ENCODE results near the gene RGS6. TPM values are rescaled to one million over a fixed set of nuclear protein-coding genes. Genes with fewer than 3 reads are reported as not detected.
"Not testable (repeated sequence)": the region's sequence is repeated elsewhere in the genome, so short reads cannot be mapped to it uniquely, and the experiment has no call there.

Gene RGS6
- 1.1 TPM for total RNA-seq

- peak; percentile 40 for DNase-seq (ENCODE audit: low spot score)
These were observed at the start of gene RGS6 for GRCh38 chr14:71932229-71932981. Gene RGS6, plus strand, starts transcription at chr14:71932429.

GRCh38 chr14:71883094-71883493 lies 49.1 kb upstream of the RGS6 start:
- DNase-seq (ENCODE audit: low spot score), result no peak

- DNase-seq (ENCODE audit: low spot score), result no peak
These were observed 46.9 kb upstream of the RGS6 start for GRCh38 chr14:71885301-71885700.

- not testable (repeated sequence) for DNase-seq (ENCODE audit: low spot score)
These were observed 44.4 kb upstream of the RGS6 start for GRCh38 chr14:71887802-71888201.

- no peak for DNase-seq (ENCODE audit: low spot score)
These were observed 41.7 kb upstream of the RGS6 start for GRCh38 chr14:71890541-71890940.

GRCh38 chr14:71891185-71891584 lies 41.0 kb upstream of the RGS6 start:
- no peak for DNase-seq (ENCODE audit: low spot score)

GRCh38 chr14:71891970-71892369 lies 40.3 kb upstream of the RGS6 start:
- DNase-seq (ENCODE audit: low spot score), result no peak

- DNase-seq (ENCODE audit: low spot score), result no peak
These were observed 27.2 kb upstream of the RGS6 start for GRCh38 chr14:71905031-71905430.

GRCh38 chr14:71905860-71906259 lies 26.4 kb upstream of the RGS6 start:
- no peak for DNase-seq (ENCODE audit: low spot score)

GRCh38 chr14:71907793-71908515 lies 24.3 kb upstream of the RGS6 start:
- DNase-seq (ENCODE audit: low spot score), result no peak

GRCh38 chr14:71911669-71912068 lies 20.6 kb upstream of the RGS6 start:
- no peak for DNase-seq (ENCODE audit: low spot score)

- DNase-seq (ENCODE audit: low spot score), result no peak
These were observed 18.9 kb upstream of the RGS6 start for GRCh38 chr14:71913342-71913741.

GRCh38 chr14:71918955-71919354 lies 13.3 kb upstream of the RGS6 start:
- DNase-seq (ENCODE audit: low spot score), result no peak

GRCh38 chr14:71923513-71923912 lies 8.7 kb upstream of the RGS6 start:
- no peak for DNase-seq (ENCODE audit: low spot score)

GRCh38 chr14:71931492-71932228 lies 569 bp upstream of the RGS6 start:
- no peak for DNase-seq (ENCODE audit: low spot score)

- DNase-seq (ENCODE audit: low spot score), result no peak
These were observed 865 bp downstream of the RGS6 start for GRCh38 chr14:71933001-71933587.

GRCh38 chr14:71938273-71938672 lies 6.0 kb downstream of the RGS6 start:
- not testable (repeated sequence) for DNase-seq (ENCODE audit: low spot score)

- DNase-seq (ENCODE audit: low spot score), result not testable (repeated sequence)
These were observed 7.1 kb downstream of the RGS6 start for GRCh38 chr14:71939344-71939743.

- DNase-seq (ENCODE audit: low spot score), result not testable (repeated sequence)
These were observed 8.3 kb downstream of the RGS6 start for GRCh38 chr14:71940500-71940899.

- not testable (repeated sequence) for DNase-seq (ENCODE audit: low spot score)
These were observed 9.4 kb downstream of the RGS6 start for GRCh38 chr14:71941616-71942015.

- DNase-seq (ENCODE audit: low spot score), result no peak
These were observed 10.9 kb downstream of the RGS6 start for GRCh38 chr14:71942904-71943694.

Measured in mucosa of gallbladder (tissue), 1 donor.